ENCODE results near the gene EIF4G3. TPM values are rescaled to one million over a fixed set of nuclear protein-coding genes. Genes with fewer than 3 reads are reported as not detected.
"Not testable (repeated sequence)": the region's sequence is repeated elsewhere in the genome, so short reads cannot be mapped to it uniquely, and the experiment has no call there.

Gene EIF4G3
- total and polyA plus RNA-seq, 2 donors: 17.0 to 22.1 TPM

GRCh38 chr1:20790785-20791184, 385.9 kb downstream of the EIF4G3 start:
- Histone ChIP-seq H3K9me3 (ENCODE audit: control insufficient read depth in 2 of 2, insufficient read depth in 1 of 2, low read length in 1 of 2) (no peaks in the 10 kb centered on the region), H3K4me1 (ENCODE audit: control insufficient read depth in 2 of 2, insufficient read depth in 2 of 2, low read length in 2 of 2) (peaks cover 3 to 4% of the 10 kb centered on the region in 2 donors), H3K4me3 (ENCODE audit: low read length in 2 of 2) (no peak overlapping the region), H3K27me3 (ENCODE audit: control insufficient read depth in 2 of 2, insufficient read depth in 1 of 2, low read length in 1 of 2) (no peaks in the 10 kb centered on the region), H3K36me3 (ENCODE audit: control insufficient read depth in 2 of 2, insufficient read depth in 2 of 2, low read length in 1 of 2) (no peaks in the 10 kb centered on the region), H3K27ac (ENCODE audit: low read depth in 1 of 2, low read length in 1 of 2) (no peak overlapping the region)
- WGBS: 95% methylated on average over 3 of the region's 3 CpGs
- DNase-seq (ENCODE audit: low read depth in 6 of 9, low spot score in 9 of 9): no peak

DNA sequence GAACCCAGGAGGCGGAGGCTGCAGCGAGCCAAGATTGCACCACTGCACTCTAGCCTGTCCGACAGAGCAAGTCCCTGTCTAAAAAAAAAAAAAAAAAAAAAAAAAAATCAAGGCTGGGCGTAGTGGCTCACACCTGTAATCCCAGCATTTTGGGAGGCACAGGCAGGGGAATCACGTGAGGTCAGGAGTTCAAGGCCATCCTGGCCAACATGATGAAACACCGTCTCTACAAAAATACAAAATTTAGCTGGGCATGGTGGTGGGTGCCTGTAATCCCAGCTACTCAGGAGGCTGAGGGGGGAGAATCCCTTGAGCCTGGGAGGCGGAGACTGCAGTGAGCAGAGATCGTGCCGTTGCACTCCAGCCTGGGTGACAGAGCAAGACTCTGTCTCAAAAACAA, 387.1 kb downstream of the EIF4G3 start:
- DNase-seq (ENCODE audit: low read depth in 6 of 9, low spot score in 9 of 9); H3K27me3 ChIP-seq (ENCODE audit: control insufficient read depth in 2 of 2, insufficient read depth in 1 of 2, low read length in 1 of 2); H3K9me3 ChIP-seq (ENCODE audit: control insufficient read depth in 2 of 2, insufficient read depth in 1 of 2, low read length in 1 of 2); H3K36me3 ChIP-seq (ENCODE audit: control insufficient read depth in 2 of 2, insufficient read depth in 2 of 2, low read length in 1 of 2); H3K27ac ChIP-seq (ENCODE audit: low read depth in 1 of 2, low read length in 1 of 2); H3K4me1 ChIP-seq (ENCODE audit: control insufficient read depth in 2 of 2, insufficient read depth in 2 of 2, low read length in 2 of 2); H3K4me3 ChIP-seq (ENCODE audit: low read length in 2 of 2): not testable (repeated sequence)
- 96% methylated on average over 9 of the region's 9 CpGs for WGBS

- Histone ChIP-seq H3K4me3 (ENCODE audit: low read length in 2 of 2) (peak overlapping the region; percentile 88 to 98), H3K9me3 (ENCODE audit: control insufficient read depth in 2 of 2, insufficient read depth in 1 of 2, low read length in 1 of 2) (no peaks in the 10 kb centered on the region), H3K27ac (ENCODE audit: low read depth in 1 of 2, low read length in 1 of 2) (peak overlapping the region; percentile 91), H3K36me3 (ENCODE audit: control insufficient read depth in 2 of 2, insufficient read depth in 2 of 2, low read length in 1 of 2) (peaks cover 0 to 4% of the 10 kb centered on the region in 2 donors), H3K4me1 (ENCODE audit: control insufficient read depth in 2 of 2, insufficient read depth in 2 of 2, low read length in 2 of 2) (peaks cover 8 to 17% of the 10 kb centered on the region in 2 donors), H3K27me3 (ENCODE audit: control insufficient read depth in 2 of 2, insufficient read depth in 1 of 2, low read length in 1 of 2) (no peaks in the 10 kb centered on the region)
- peak in 2 of 9 donors; percentile 2 to 10 for DNase-seq (ENCODE audit: low read depth in 6 of 9, low spot score in 9 of 9)
- 58% methylated on average over 22 of the region's 22 CpGs for WGBS
Measured at GRCh38 chr1:20787840-20788795, 388.6 kb downstream of the EIF4G3 start.

- peaks cover 8 to 17% of the 10 kb centered on the region in 2 donors for H3K4me1 ChIP-seq (ENCODE audit: control insufficient read depth in 2 of 2, insufficient read depth in 2 of 2, low read length in 2 of 2)
- WGBS: under 1% methylated on average over 99 of the region's 99 CpGs
- DNase-seq (ENCODE audit: low read depth in 6 of 9, low spot score in 9 of 9): peak; percentile 38 to 89 (median 67)
- peak within 1 kb of the TSS; percentile 93 to 98 for H3K4me3 ChIP-seq (ENCODE audit: low read length in 2 of 2)
- peaks cover 0 to 4% of the 10 kb centered on the region in 2 donors for H3K36me3 ChIP-seq (ENCODE audit: control insufficient read depth in 2 of 2, insufficient read depth in 2 of 2, low read length in 1 of 2)
- H3K9me3 ChIP-seq (ENCODE audit: control insufficient read depth in 2 of 2, insufficient read depth in 1 of 2, low read length in 1 of 2): no peaks in the 10 kb centered on the region
- H3K27me3 ChIP-seq (ENCODE audit: control insufficient read depth in 2 of 2, insufficient read depth in 1 of 2, low read length in 1 of 2): no peaks in the 10 kb centered on the region
- H3K27ac ChIP-seq (ENCODE audit: low read depth in 1 of 2, low read length in 1 of 2): peak within 1 kb of the TSS; percentile 98 to 99
Measured at GRCh38 chr1:20787029-20787839, 389.5 kb downstream of the EIF4G3 start, which contains the start of gene HP1BP3. TSS of gene HP1BP3 (minus strand) at chr1:20787307. CDS start at chr1:20780440, 6,867 bp downstream.

- peak; percentile 78 to 97 (median 94) for DNase-seq (ENCODE audit: low read depth in 6 of 9, low spot score in 9 of 9)
- no peaks in the 10 kb centered on the region for H3K27me3 ChIP-seq (ENCODE audit: control insufficient read depth in 2 of 2, insufficient read depth in 1 of 2, low read length in 1 of 2)
- peak overlapping the region; percentile 98 to 99 for H3K27ac ChIP-seq (ENCODE audit: low read depth in 1 of 2, low read length in 1 of 2)
- under 1% methylated on average over 102 of the region's 102 CpGs for WGBS
- no peaks in the 10 kb centered on the region for H3K9me3 ChIP-seq (ENCODE audit: control insufficient read depth in 2 of 2, insufficient read depth in 1 of 2, low read length in 1 of 2)
- H3K36me3 ChIP-seq (ENCODE audit: control insufficient read depth in 2 of 2, insufficient read depth in 2 of 2, low read length in 1 of 2): peaks cover 0 to 4% of the 10 kb centered on the region in 2 donors
- peak overlapping the region; percentile 93 to 98 for H3K4me3 ChIP-seq (ENCODE audit: low read length in 2 of 2)
- H3K4me1 ChIP-seq (ENCODE audit: control insufficient read depth in 2 of 2, insufficient read depth in 2 of 2, low read length in 2 of 2): peaks cover 8 to 17% of the 10 kb centered on the region in 2 donors
Measured at GRCh38 chr1:20786253-20787028, 390.3 kb downstream of the EIF4G3 start.

- H3K4me1 ChIP-seq (ENCODE audit: control insufficient read depth in 2 of 2, insufficient read depth in 2 of 2, low read length in 2 of 2): peaks cover 8 to 17% of the 10 kb centered on the region in 2 donors
- under 1% methylated on average over 16 of the region's 16 CpGs for WGBS
- DNase-seq (ENCODE audit: low read depth in 6 of 9, low spot score in 9 of 9): peak in 2 of 9 donors; percentile 11 to 19
- H3K27me3 ChIP-seq (ENCODE audit: control insufficient read depth in 2 of 2, insufficient read depth in 1 of 2, low read length in 1 of 2): no peaks in the 10 kb centered on the region
- peak overlapping the region; percentile 93 to 99 for H3K27ac ChIP-seq (ENCODE audit: low read depth in 1 of 2, low read length in 1 of 2)
- no peaks in the 10 kb centered on the region for H3K9me3 ChIP-seq (ENCODE audit: control insufficient read depth in 2 of 2, insufficient read depth in 1 of 2, low read length in 1 of 2)
- peak overlapping the region; percentile 93 to 98 for H3K4me3 ChIP-seq (ENCODE audit: low read length in 2 of 2)
- peaks cover 0 to 4% of the 10 kb centered on the region in 2 donors for H3K36me3 ChIP-seq (ENCODE audit: control insufficient read depth in 2 of 2, insufficient read depth in 2 of 2, low read length in 1 of 2)
Measured at GRCh38 chr1:20785907-20786252, 390.8 kb downstream of the EIF4G3 start.

GRCh38 chr1:20775700-20776099, 401.0 kb downstream of the EIF4G3 start:
- no peak overlapping the region for H3K4me3 ChIP-seq (ENCODE audit: low read length in 2 of 2)
- no peak overlapping the region for H3K27ac ChIP-seq (ENCODE audit: low read depth in 1 of 2, low read length in 1 of 2)
- no peaks in the 10 kb centered on the region for H3K9me3 ChIP-seq (ENCODE audit: control insufficient read depth in 2 of 2, insufficient read depth in 1 of 2, low read length in 1 of 2)
- 97% methylated on average over 4 of the region's 4 CpGs for WGBS
- no peaks in the 10 kb centered on the region for H3K4me1 ChIP-seq (ENCODE audit: control insufficient read depth in 2 of 2, insufficient read depth in 2 of 2, low read length in 2 of 2)
- DNase-seq (ENCODE audit: low read depth in 6 of 9, low spot score in 9 of 9): no peak
- peaks cover 25 to 84% of the 10 kb centered on the region in 2 donors for H3K36me3 ChIP-seq (ENCODE audit: control insufficient read depth in 2 of 2, insufficient read depth in 2 of 2, low read length in 1 of 2)
- H3K27me3 ChIP-seq (ENCODE audit: control insufficient read depth in 2 of 2, insufficient read depth in 1 of 2, low read length in 1 of 2): no peaks in the 10 kb centered on the region

DNA sequence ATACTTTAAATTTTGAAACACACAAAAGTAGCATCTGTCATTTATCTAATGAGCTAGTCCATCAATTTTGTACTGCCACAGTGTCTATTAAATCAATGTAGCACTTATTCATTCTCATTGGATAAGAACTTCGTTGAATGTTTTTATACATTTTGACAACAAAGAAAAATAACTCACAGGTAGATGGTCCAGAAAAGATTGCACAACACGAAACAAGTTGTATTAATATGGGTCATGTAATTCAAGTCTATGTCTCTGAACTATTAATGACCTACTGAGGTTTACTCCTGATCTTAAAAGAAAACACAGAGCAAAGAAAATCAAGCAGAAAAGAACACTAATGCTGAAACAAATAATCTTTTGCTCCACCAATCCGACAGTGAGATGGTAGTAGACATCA, 404.9 kb downstream of the EIF4G3 start:
- H3K4me1 ChIP-seq (ENCODE audit: control insufficient read depth in 2 of 2, insufficient read depth in 2 of 2, low read length in 2 of 2): no peaks in the 10 kb centered on the region
- WGBS: 98% methylated on average over 3 of the region's 3 CpGs
- no peaks in the 10 kb centered on the region for H3K9me3 ChIP-seq (ENCODE audit: control insufficient read depth in 2 of 2, insufficient read depth in 1 of 2, low read length in 1 of 2)
- H3K36me3 ChIP-seq (ENCODE audit: control insufficient read depth in 2 of 2, insufficient read depth in 2 of 2, low read length in 1 of 2): peaks cover 50 to 91% of the 10 kb centered on the region in 2 donors
- DNase-seq (ENCODE audit: low read depth in 6 of 9, low spot score in 9 of 9): no peak
- H3K27me3 ChIP-seq (ENCODE audit: control insufficient read depth in 2 of 2, insufficient read depth in 1 of 2, low read length in 1 of 2): no peaks in the 10 kb centered on the region
- no peak overlapping the region for H3K27ac ChIP-seq (ENCODE audit: low read depth in 1 of 2, low read length in 1 of 2)
- H3K4me3 ChIP-seq (ENCODE audit: low read length in 2 of 2): no peak overlapping the region
